Lung (tissue), 12 donors: Measurements from ENCODE around the gene NAV2. TPM values are rescaled to one million over a fixed set of nuclear protein-coding genes. Genes with fewer than 3 reads are reported as not detected.
A peak's percentile ranks its signal among the peaks of the same experiment; 100 is the strongest.

Source experiments
- ATAC-seq: fragments of 200-7000 bp; cut with Tn5 transposase; one replicate; pipeline ENCODE4 v1.9.1; 2020; ENCODE audit warnings: moderate number of reproducible peaks; ENCODE audit not compliant: insufficient read depth, low FRiP score
- DNase-seq, 3 donors: peaks; one replicate each; pipeline ENCODE4 v3.0.0-alpha.2; 2013 to 2017
- H3K27ac ChIP-seq, 2 donors: one replicate each; pipeline ENCODE4 v1.5.1; 2013; ENCODE audit warnings: mild to moderate bottlenecking in 2 of 2, moderate library complexity in 2 of 2, control low read depth in 1 of 2, inconsistent platforms in 1 of 2, low read depth in 1 of 2, low read length in 1 of 2
- H3K27me3 ChIP-seq, 3 donors: one replicate each; pipeline ENCODE4 v1.5.1; 2013; ENCODE audit warnings: low read length in 2 of 3; ENCODE audit not compliant: control insufficient read depth in 3 of 3, insufficient read depth in 3 of 3
- H3K36me3 ChIP-seq, 4 donors: one replicate each; pipeline ENCODE4 v1.5.1; 2013; ENCODE audit warnings: low read length in 4 of 4, mild to moderate bottlenecking in 1 of 4, moderate library complexity in 1 of 4; ENCODE audit not compliant: control insufficient read depth in 4 of 4, insufficient read depth in 4 of 4
- H3K4me1 ChIP-seq, 5 donors: one replicate each; pipeline ENCODE4 v1.5.1; 2013; ENCODE audit warnings: low read length in 5 of 5, mild to moderate bottlenecking in 2 of 5, moderate library complexity in 1 of 5; ENCODE audit not compliant: control insufficient read depth in 5 of 5, insufficient read depth in 5 of 5
- H3K4me3 ChIP-seq: one replicate; pipeline ENCODE4 v1.5.1; 2013; ENCODE audit warnings: mild to moderate bottlenecking, control low read depth, moderate library complexity
- H3K9ac ChIP-seq, 2 donors: one replicate each; pipeline ENCODE4 v1.5.1; 2013; ENCODE audit warnings: low read length in 2 of 2, control low read depth in 1 of 2; ENCODE audit not compliant: insufficient read depth in 1 of 2
- H3K9me3 ChIP-seq, 4 donors: one replicate each; pipeline ENCODE4 v1.5.1; 2013; ENCODE audit warnings: low read length in 3 of 4, mild to moderate bottlenecking in 1 of 4, moderate library complexity in 1 of 4; ENCODE audit not compliant: control insufficient read depth in 4 of 4, insufficient read depth in 3 of 4
- CTCF ChIP-seq: IDR thresholded peaks from 2 replicates; pipeline ENCODE4 v1.5.1; 2012; ENCODE audit warnings: mild to moderate bottlenecking; ENCODE audit errors: control extremely low read depth, extremely low read depth
- WGBS, 2 donors: extraction: QIAGEN DNeasy Blood & Tissue Kit; methylation state at CpG; one replicate each; pipeline ENCODE4 v1.1.7; 2013; 5-methylcytosine and 5-hydroxymethylcytosine counted together
- polyA plus RNA-seq, 2 donors: library from polyadenylated mRNA; stranded (reverse); fragments of 200-250 nt; gene quantifications; one replicate each; pipeline ENCODE4 v1.2.1, GENCODE V29; 2013
- total RNA-seq, 2 donors: library from RNA; depleted of rRNA in 1 of 2; stranded (reverse); fragments of >200 nt in 1 of 2; gene quantifications; one replicate each; pipeline ENCODE4 v1.2.1, GENCODE V29; 2014 to 2021
- donor health status: control.
- donor health status: control.
- donor health status: Bipolar disorder and iron deficiency.
- donor health status: healthy.
- donor health status: DM: yes; HTN: yes; CAD: no.

NAV2 gene
- total and polyA plus RNA-seq, 4 donors, result 6.8 to 47.9 (median 20.2) TPM

GRCh38 chr11:20093775-20094174, 381.1 kb downstream of the NAV2 start:
- Histone ChIP-seq H3K27me3 (no peaks in the 10 kb centered on the region), H3K4me1 (peaks cover 0 to 7% (median 0%) of the 10 kb centered on the region in 5 donors), H3K36me3 (peaks cover 13 to 33% (median 23%) of the 10 kb centered on the region in 4 donors), H3K9ac (no peak overlapping the region), H3K4me3 (no peak overlapping the region), H3K9me3 (no peaks in the 10 kb centered on the region), H3K27ac (no peak overlapping the region)
- no peak for TF ChIP-seq CTCF
- ATAC-seq, result no peak
- 92 to 94% methylated on average over 5 of the region's 5 CpGs for WGBS, 2 donors
- no peak for DNase-seq

GRCh38 chr11:20095189-20095588, 382.6 kb downstream of the NAV2 start:
- H3K4me1 ChIP-seq, result no peaks in the 10 kb centered on the region
- H3K9ac ChIP-seq, result no peak overlapping the region
- H3K27ac ChIP-seq, result no peak overlapping the region
- no peak for TF ChIP-seq CTCF
- 94 to 95% methylated on average over 4 of the region's 4 CpGs for WGBS, 2 donors
- ATAC-seq (no peak), DNase-seq (no peak)
- H3K9me3 ChIP-seq, result no peaks in the 10 kb centered on the region
- H3K4me3 ChIP-seq, result no peak overlapping the region
- H3K36me3 ChIP-seq, result peaks cover 13 to 33% (median 26%) of the 10 kb centered on the region in 4 donors
- no peaks in the 10 kb centered on the region for H3K27me3 ChIP-seq

- Histone ChIP-seq H3K4me3 (no peak overlapping the region), H3K27me3 (no peaks in the 10 kb centered on the region), H3K9me3 (no peaks in the 10 kb centered on the region), H3K9ac (no peak overlapping the region), H3K4me1 (no peaks in the 10 kb centered on the region), H3K27ac (no peak overlapping the region), H3K36me3 (peaks cover 11 to 32% (median 24%) of the 10 kb centered on the region in 4 donors)
- no peak for TF ChIP-seq CTCF
- 68 to 83% methylated on average over 13 of the region's 13 CpGs for WGBS, 2 donors
- ATAC-seq, result peak; percentile 54
- DNase-seq, result peak in 1 of 3 donors; percentile 14
Observed at GRCh38 chr11:20097319-20098221, 384.9 kb downstream of the NAV2 start.
